ENCODE data around the gene PRH2. TPM values are rescaled to one million over a fixed set of nuclear protein-coding genes. Genes with fewer than 3 reads are reported as not detected.

Gene PRH2
- polyA plus RNA-seq, 3 donors = not detected

- H3K4me1 ChIP-seq (ENCODE audit: control insufficient read depth in 1 of 2, insufficient read depth in 2 of 2, low read length in 2 of 2) = no peaks in the 10 kb centered on the region
- no CpG with 5 or more reads among the region's 2 CpGs for WGBS (ENCODE audit: insufficient coverage)
- H3K36me3 ChIP-seq (replicated peaks in 1 of 2; ENCODE audit: control insufficient read depth in 1 of 2, insufficient read depth in 2 of 2, low read length in 2 of 2) = no peaks in the 10 kb centered on the region
- Mint-ChIP-seq H3K27ac (no peak overlapping the region), H3K4me3 (no peak overlapping the region), H3K9me3 (peaks cover 1 to 29% (median 23%) of the 10 kb centered on the region in 7 donors), H3K36me3 (peaks cover 0 to 3% of the 10 kb centered on the region in 2 donors), H3K4me1 (peaks cover 3% of the 10 kb centered on the region), H3K27me3 (ENCODE audit: low read depth in 3 of 3) (no peaks in the 10 kb centered on the region)
- no peak overlapping the region for H3K9ac ChIP-seq (ENCODE audit: insufficient read depth, low read length, poor library complexity, severe bottlenecking)
- no peak overlapping the region for H2AFZ ChIP-seq (ENCODE audit: insufficient read depth, low read depth, low read length, poor library complexity, severe bottlenecking)
- H4K20me1 ChIP-seq (ENCODE audit: insufficient read depth, low read length) = no peaks in the 10 kb centered on the region
- TF ChIP-seq CTCF (IDR thresholded peaks at IDR 0.05) = no peak
- peaks cover 6 to 7% of the 10 kb centered on the region in 2 donors for H3K9me3 ChIP-seq (replicated peaks in 1 of 2; ENCODE audit: control insufficient read depth in 1 of 2, insufficient read depth in 1 of 2, low read length in 2 of 2)
- H3K79me2 ChIP-seq (ENCODE audit: insufficient read depth, low read length) = no peaks in the 10 kb centered on the region
- no peak overlapping the region for H3K27ac ChIP-seq (ENCODE audit: low read depth in 1 of 2, low read length in 2 of 2)
- no peak overlapping the region for H3K4me2 ChIP-seq (replicated peaks; ENCODE audit: extremely low read depth, low read length, poor library complexity, severe bottlenecking)
- no peaks in the 10 kb centered on the region for H3K27me3 ChIP-seq (ENCODE audit: control insufficient read depth in 2 of 2, insufficient read depth in 2 of 2, low read length in 2 of 2)
- H3K4me3 ChIP-seq (replicated peaks in 1 of 3; ENCODE audit: low read depth in 2 of 3, low read length in 3 of 3) = no peak overlapping the region
- no peak for DNase-seq
- intact Hi-C loops (cut with micrococcal nuclease) = no loop called here
Observed at GRCh38 chr12:10943167-10943566, 14.1 kb downstream of the PRH2 start.

- Histone ChIP-seq H3K4me2 (replicated peaks; ENCODE audit: extremely low read depth, low read length, poor library complexity, severe bottlenecking) (no peak overlapping the region), H3K27me3 (ENCODE audit: control insufficient read depth in 2 of 2, insufficient read depth in 2 of 2, low read length in 2 of 2) (no peaks in the 10 kb centered on the region), H4K20me1 (ENCODE audit: insufficient read depth, low read length) (no peaks in the 10 kb centered on the region), H3K9me3 (replicated peaks in 1 of 2; ENCODE audit: control insufficient read depth in 1 of 2, insufficient read depth in 1 of 2, low read length in 2 of 2) (peaks cover 12 to 14% of the 10 kb centered on the region in 2 donors), H3K4me3 (replicated peaks in 1 of 3; ENCODE audit: low read depth in 2 of 3, low read length in 3 of 3) (no peak overlapping the region), H2AFZ (ENCODE audit: insufficient read depth, low read depth, low read length, poor library complexity, severe bottlenecking) (no peak overlapping the region), H3K27ac (ENCODE audit: low read depth in 1 of 2, low read length in 2 of 2) (no peak overlapping the region), H3K79me2 (ENCODE audit: insufficient read depth, low read length) (no peaks in the 10 kb centered on the region), H3K9ac (ENCODE audit: insufficient read depth, low read length, poor library complexity, severe bottlenecking) (no peak overlapping the region), H3K4me1 (ENCODE audit: control insufficient read depth in 1 of 2, insufficient read depth in 2 of 2, low read length in 2 of 2) (no peaks in the 10 kb centered on the region), H3K36me3 (replicated peaks in 1 of 2; ENCODE audit: control insufficient read depth in 1 of 2, insufficient read depth in 2 of 2, low read length in 2 of 2) (no peaks in the 10 kb centered on the region)
- DNase-seq = no peak
- Mint-ChIP-seq H3K27me3 (ENCODE audit: low read depth in 3 of 3) (no peaks in the 10 kb centered on the region), H3K27ac (no peak overlapping the region), H3K4me1 (no peaks in the 10 kb centered on the region), H3K4me3 (no peak overlapping the region), H3K36me3 (peaks cover 3 to 4% of the 10 kb centered on the region in 2 donors), H3K9me3 (peaks cover 13 to 35% (median 31%) of the 10 kb centered on the region in 7 donors)
- intact Hi-C loops (cut with micrococcal nuclease) = no loop called here
- WGBS (ENCODE audit: insufficient coverage) = 93% methylated on average over 4 of the region's 4 CpGs
- no peak for TF ChIP-seq CTCF (IDR thresholded peaks at IDR 0.05)
Observed at GRCh38 chr12:10952645-10953044, 23.6 kb downstream of the PRH2 start.

Data from CD14-positive monocyte (primary cell).